ENCODE data around the gene SRMS.

- no peak for TF ChIP-seq CTCF (IDR thresholded peaks at IDR 0.05 in 4 of 5, conservative IDR thresholded peaks at IDR 0.05 in 1 of 5)
- no peak for TF ChIP-seq POLR2A (IDR thresholded peaks at IDR 0.05)
Observed at GRCh38 chr20:63530788-63531160, 16.8 kb downstream of the SRMS start.

Data from gastrocnemius medialis (tissue), 4 donors.